Measurements from ENCODE around the gene GRID1. TPM values are rescaled to one million over a fixed set of nuclear protein-coding genes. Genes with fewer than 3 reads are reported as not detected.

Gene GRID1
- total RNA-seq, 1 experiment from 2014 or later = 5.6 TPM

DNA sequence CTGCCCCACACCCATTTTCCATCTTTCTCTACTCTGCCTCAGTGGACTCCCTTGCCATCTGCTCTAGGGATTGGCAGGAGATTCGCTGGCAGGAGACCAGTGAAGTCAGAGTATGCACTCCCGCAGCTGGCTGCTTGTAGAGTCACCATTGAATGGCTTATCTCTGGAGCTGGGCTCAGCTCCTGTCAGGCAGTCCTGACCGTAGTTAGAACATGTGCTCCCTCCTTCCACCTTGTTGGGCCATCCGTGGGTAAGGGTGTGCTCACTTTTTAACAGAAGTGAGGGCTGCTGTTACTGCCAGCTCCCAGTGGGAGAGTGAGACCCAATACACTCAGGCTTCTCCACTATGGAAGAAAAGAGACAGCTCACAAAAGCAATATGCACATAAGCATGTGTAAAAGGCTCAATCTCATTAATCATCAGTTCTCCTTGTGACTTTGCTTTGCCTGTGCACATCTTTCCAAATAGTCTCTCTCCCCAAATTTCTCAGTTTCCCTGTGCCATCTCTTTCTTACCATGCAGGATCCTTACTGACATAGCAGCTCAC, 773.3 kb downstream of the GRID1 start:
- RAD21 ChIA-PET (ENCODE audit: low non-redundant PET in 1 of 2, low total read pairs in 2 of 2, uncharacterized antibody in 2 of 2, unreplicated experiment in 2 of 2) = no interaction called here
- Histone ChIP-seq H3K9ac (ENCODE audit: low read length) (no peak overlapping the region), H3K27me3 (ENCODE audit: insufficient read depth, low read length) (peaks cover 10% of the 10 kb centered on the region), H3K4me3 (replicated peaks in 1 of 2; ENCODE audit: low read depth in 1 of 2, low read length in 2 of 2) (no peak overlapping the region), H3K27ac (ENCODE audit: low read depth, low read length) (no peak overlapping the region), H3K9me3 (ENCODE audit: control insufficient read depth in 1 of 2, insufficient read depth in 1 of 2, low read depth in 1 of 2, low read length in 2 of 2) (no peaks in the 10 kb centered on the region), H2AFZ (ENCODE audit: low read depth, low read length, poor library complexity, severe bottlenecking) (no peak overlapping the region), H3K4me2 (ENCODE audit: low read length) (no peak overlapping the region), H3K79me2 (ENCODE audit: insufficient read depth, low read length) (no peaks in the 10 kb centered on the region), H3K4me1 (ENCODE audit: control insufficient read depth in 1 of 2, insufficient read depth in 2 of 2, low read length in 2 of 2) (no peaks in the 10 kb centered on the region), H4K20me1 (ENCODE audit: insufficient read depth) (no peaks in the 10 kb centered on the region), H3K9me2 (ENCODE audit: insufficient read depth) (no peaks in the 10 kb centered on the region), H3K36me3 (ENCODE audit: control insufficient read depth in 1 of 2, insufficient read depth in 2 of 2, low read length in 2 of 2) (no peaks in the 10 kb centered on the region)
- no TSS peak for BruUV-seq (replicated peaks)
- intact Hi-C loops (cut with micrococcal nuclease) = no loop called here
- CTCF ChIA-PET = no interaction called here
- no peak for DNase-seq (ENCODE audit: low read depth, low spot score)
- POLR2A ChIA-PET = no interaction called here
- no peak for TF ChIP-seq EZH2 (IDR thresholded peaks at IDR 0.05)
- TF ChIP-seq, protein P1, sequence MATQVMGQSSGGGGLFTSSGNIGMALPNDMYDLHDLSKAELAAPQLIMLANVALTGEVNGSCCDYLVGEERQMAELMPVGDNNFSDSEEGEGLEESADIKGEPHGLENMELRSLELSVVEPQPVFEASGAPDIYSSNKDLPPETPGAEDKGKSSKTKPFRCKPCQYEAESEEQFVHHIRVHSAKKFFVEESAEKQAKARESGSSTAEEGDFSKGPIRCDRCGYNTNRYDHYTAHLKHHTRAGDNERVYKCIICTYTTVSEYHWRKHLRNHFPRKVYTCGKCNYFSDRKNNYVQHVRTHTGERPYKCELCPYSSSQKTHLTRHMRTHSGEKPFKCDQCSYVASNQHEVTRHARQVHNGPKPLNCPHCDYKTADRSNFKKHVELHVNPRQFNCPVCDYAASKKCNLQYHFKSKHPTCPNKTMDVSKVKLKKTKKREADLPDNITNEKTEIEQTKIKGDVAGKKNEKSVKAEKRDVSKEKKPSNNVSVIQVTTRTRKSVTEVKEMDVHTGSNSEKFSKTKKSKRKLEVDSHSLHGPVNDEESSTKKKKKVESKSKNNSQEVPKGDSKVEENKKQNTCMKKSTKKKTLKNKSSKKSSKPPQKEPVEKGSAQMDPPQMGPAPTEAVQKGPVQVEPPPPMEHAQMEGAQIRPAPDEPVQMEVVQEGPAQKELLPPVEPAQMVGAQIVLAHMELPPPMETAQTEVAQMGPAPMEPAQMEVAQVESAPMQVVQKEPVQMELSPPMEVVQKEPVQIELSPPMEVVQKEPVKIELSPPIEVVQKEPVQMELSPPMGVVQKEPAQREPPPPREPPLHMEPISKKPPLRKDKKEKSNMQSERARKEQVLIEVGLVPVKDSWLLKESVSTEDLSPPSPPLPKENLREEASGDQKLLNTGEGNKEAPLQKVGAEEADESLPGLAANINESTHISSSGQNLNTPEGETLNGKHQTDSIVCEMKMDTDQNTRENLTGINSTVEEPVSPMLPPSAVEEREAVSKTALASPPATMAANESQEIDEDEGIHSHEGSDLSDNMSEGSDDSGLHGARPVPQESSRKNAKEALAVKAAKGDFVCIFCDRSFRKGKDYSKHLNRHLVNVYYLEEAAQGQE (IDR thresholded peaks at IDR 0.05; ENCODE audit: low read depth) = no peak
- no peak for TF ChIP-seq SRF (IDR thresholded peaks at IDR 0.05; ENCODE audit: low read depth)
- TF ChIP-seq TCF7L2 (IDR thresholded peaks at IDR 0.05; ENCODE audit: borderline replicate concordance, extremely low read depth, insufficient read depth, insufficient read length) = no peak
- TF ChIP-seq CTCF (IDR thresholded peaks at IDR 0.05 in 2 of 3, conservative IDR thresholded peaks at IDR 0.05 in 1 of 3; ENCODE audit: borderline replicate concordance in 1 of 3, insufficient read depth in 1 of 3, low read depth in 2 of 3, low read length in 2 of 3) = no peak
- no peak for TF ChIP-seq ELF1 (IDR thresholded peaks at IDR 0.05; ENCODE audit: borderline replicate concordance, low read depth)
- no peak for TF ChIP-seq YY1 (IDR thresholded peaks at IDR 0.05; ENCODE audit: extremely low read depth, insufficient replicate concordance, low read depth, low read length)
- TF ChIP-seq, protein P2, sequence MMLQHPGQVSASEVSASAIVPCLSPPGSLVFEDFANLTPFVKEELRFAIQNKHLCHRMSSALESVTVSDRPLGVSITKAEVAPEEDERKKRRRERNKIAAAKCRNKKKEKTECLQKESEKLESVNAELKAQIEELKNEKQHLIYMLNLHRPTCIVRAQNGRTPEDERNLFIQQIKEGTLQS (IDR thresholded peaks at IDR 0.05) = no peak
- TF ChIP-seq ZFX (IDR thresholded peaks at IDR 0.05) = no peak
- no peak for TF ChIP-seq POLR2A (IDR thresholded peaks at IDR 0.05; ENCODE audit: borderline replicate concordance, extremely low read depth, insufficient read depth, insufficient read length)
- no peak for TF ChIP-seq EGR1 (IDR thresholded peaks at IDR 0.05; ENCODE audit: low read depth)
- no peak for TF ChIP-seq SIN3A (IDR thresholded peaks at IDR 0.05; ENCODE audit: low read depth)
- no peak for TF ChIP-seq EZH2phosphoT487 (IDR thresholded peaks at IDR 0.05; ENCODE audit: borderline replicate concordance)
- no peak for TF ChIP-seq ZBTB33 (IDR thresholded peaks at IDR 0.05; ENCODE audit: extremely low read depth, insufficient replicate concordance, low read length)
- TF ChIP-seq RAD21 (IDR thresholded peaks at IDR 0.05; ENCODE audit: low read depth) = no peak
- TF ChIP-seq ZNF274 (IDR thresholded peaks at IDR 0.05; ENCODE audit: low read depth, low read length) = no peak
- no peak for ATAC-seq

Data from HCT116 (cell line).